ENCODE data around the gene UNC79. TPM values are rescaled to one million over a fixed set of nuclear protein-coding genes. Genes with fewer than 3 reads are reported as not detected.

UNC79 gene
- total RNA-seq, 4 donors from 2014 or later, result not detected

DNA sequence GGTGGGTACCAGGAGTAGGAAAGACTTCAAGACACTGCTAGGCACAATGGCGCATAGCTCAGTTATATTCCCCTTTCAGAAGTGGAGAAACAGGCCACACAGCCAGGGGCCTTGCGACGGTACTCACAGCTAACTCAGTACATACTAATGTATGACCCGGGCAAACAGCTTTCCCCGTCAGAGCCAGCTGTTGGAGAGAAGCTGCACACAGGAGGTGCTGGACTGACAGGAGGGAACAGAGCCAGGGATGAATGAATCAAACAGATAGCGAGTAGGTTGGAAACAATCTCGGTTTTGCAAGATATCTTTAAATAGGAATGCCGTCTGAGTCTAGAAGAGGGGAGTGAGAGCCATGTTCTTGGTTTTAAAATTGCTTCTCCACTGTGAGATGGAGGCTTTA is 312.0 kb downstream of the UNC79 start:
- no peak for DNase-seq
- H3K9me3 ChIP-seq, result no peaks in the 10 kb centered on the region
- TF ChIP-seq POLR2A (IDR thresholded peaks at IDR 0.05), result no peak
- TF ChIP-seq, protein P1, sequence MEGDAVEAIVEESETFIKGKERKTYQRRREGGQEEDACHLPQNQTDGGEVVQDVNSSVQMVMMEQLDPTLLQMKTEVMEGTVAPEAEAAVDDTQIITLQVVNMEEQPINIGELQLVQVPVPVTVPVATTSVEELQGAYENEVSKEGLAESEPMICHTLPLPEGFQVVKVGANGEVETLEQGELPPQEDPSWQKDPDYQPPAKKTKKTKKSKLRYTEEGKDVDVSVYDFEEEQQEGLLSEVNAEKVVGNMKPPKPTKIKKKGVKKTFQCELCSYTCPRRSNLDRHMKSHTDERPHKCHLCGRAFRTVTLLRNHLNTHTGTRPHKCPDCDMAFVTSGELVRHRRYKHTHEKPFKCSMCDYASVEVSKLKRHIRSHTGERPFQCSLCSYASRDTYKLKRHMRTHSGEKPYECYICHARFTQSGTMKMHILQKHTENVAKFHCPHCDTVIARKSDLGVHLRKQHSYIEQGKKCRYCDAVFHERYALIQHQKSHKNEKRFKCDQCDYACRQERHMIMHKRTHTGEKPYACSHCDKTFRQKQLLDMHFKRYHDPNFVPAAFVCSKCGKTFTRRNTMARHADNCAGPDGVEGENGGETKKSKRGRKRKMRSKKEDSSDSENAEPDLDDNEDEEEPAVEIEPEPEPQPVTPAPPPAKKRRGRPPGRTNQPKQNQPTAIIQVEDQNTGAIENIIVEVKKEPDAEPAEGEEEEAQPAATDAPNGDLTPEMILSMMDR (IDR thresholded peaks at IDR 0.05), result no peak
- peak overlapping the region in 1 of 4 donors; percentile 49 for H3K27ac ChIP-seq
- H3K4me1 ChIP-seq, result no peaks in the 10 kb centered on the region
- H3K36me3 ChIP-seq, result no peaks in the 10 kb centered on the region
- no peaks in the 10 kb centered on the region for H3K27me3 ChIP-seq
- H3K4me3 ChIP-seq, result no peak overlapping the region

DNA sequence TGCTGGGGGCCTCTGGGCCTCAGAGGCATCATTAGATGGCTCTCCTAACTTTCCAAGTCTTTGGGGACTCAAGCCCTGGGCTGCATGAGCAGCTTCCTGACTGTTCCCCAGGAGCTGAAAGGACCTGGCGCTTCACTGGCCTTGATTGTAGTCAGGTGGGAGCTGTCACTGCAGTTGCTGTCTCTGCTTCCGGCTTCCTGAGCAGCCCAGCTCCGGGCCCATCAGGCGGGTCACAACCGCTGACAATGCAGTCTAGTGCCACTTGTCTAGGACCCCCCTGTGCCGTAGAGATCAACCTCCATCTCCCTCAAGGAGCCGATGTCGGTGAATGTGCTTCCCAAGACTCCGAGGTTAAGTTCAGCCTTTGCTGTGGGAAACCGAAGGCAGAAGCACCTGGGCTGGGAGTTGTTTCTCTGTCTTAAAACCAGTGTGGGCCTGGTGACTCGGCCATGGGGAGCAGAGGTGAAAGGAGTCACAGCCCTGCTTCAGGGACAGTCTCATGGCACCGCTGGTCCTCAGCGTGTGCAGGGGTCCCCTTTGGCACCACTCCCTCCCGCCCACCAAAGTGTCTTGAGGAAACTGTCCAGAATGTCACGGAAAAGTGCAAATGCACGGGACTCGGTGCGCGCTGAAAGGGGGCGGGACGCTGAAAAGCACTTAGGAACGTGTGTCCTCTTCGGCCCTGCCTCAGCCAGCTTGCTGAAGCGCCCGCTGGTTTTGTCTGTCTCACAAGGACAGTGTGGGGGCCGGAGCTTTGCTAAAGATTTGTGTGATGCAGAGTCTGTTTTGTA is 312.7 kb downstream of the UNC79 start:
- TF ChIP-seq, protein P1 (IDR thresholded peaks at IDR 0.05), result no peak
- H3K9me3 ChIP-seq, result no peaks in the 10 kb centered on the region
- H3K27ac ChIP-seq, result peak overlapping the region in 1 of 4 donors; percentile 49
- no peaks in the 10 kb centered on the region for H3K27me3 ChIP-seq
- no peak overlapping the region for H3K4me3 ChIP-seq
- H3K4me1 ChIP-seq, result no peaks in the 10 kb centered on the region
- peak in 1 of 3 donors; percentile 35 for DNase-seq
- no peaks in the 10 kb centered on the region for H3K36me3 ChIP-seq

DNA sequence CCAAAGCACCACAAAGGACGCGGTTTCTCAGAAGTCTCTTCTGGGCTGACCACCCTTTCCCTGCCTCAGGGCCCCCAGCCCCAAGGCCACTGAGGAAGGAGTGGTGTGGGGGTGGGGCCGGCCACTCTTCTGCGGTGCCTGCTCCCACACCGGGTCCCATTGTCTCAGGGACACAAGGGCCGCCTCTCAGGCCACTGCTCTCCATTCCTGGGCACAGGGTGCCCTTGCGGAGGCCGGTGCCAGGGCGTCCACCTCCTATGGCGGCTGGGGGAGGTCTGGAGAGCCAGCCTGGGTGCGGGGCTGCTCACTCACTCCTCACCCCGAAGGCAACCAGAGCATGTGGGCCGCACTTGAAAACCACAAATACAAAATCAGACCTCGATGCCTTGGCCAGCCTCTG is 313.4 kb downstream of the UNC79 start:
- no peak overlapping the region for H3K27ac ChIP-seq
- H3K4me3 ChIP-seq, result no peak overlapping the region

DNA sequence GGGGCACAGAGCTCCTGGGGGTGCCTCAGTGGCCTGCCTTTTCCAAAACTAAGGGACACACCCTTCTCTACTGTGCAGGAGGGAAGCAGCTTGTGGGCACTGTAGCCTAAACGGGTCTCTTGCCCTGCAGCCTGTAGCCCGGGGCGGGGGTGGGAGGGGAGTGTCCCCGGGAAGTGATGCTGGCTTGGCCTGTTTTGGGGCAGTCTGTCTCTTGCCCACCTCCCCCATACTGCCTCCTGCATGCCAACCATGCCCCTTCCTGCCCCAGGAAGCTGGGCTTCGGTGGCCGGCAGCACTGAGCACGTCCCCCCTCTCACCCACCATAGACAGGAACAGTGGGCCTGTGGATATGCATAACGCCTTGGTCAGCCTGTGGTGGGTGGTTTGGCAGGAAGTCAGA is 314.1 kb downstream of the UNC79 start:
- H3K4me1 ChIP-seq, result no peaks in the 10 kb centered on the region
- H3K27me3 ChIP-seq, result no peaks in the 10 kb centered on the region
- TF ChIP-seq, protein P1 (IDR thresholded peaks at IDR 0.05), result no peak
- TF ChIP-seq POLR2A (IDR thresholded peaks at IDR 0.05), result no peak
- no peaks in the 10 kb centered on the region for H3K9me3 ChIP-seq
- no peak overlapping the region for H3K27ac ChIP-seq
- H3K4me3 ChIP-seq, result no peak overlapping the region
- H3K36me3 ChIP-seq, result no peaks in the 10 kb centered on the region
- no peak for DNase-seq

More for the DNA sequence above, 313.4 kb downstream of the UNC79 start:
- no peaks in the 10 kb centered on the region for H3K36me3 ChIP-seq
- H3K9me3 ChIP-seq, result no peaks in the 10 kb centered on the region
- TF ChIP-seq, protein P1 (IDR thresholded peaks at IDR 0.05), result no peak
- no peak for TF ChIP-seq POLR2A (IDR thresholded peaks at IDR 0.05)
- no peaks in the 10 kb centered on the region for H3K4me1 ChIP-seq
- DNase-seq, result no peak
- H3K27me3 ChIP-seq, result no peaks in the 10 kb centered on the region

DNA sequence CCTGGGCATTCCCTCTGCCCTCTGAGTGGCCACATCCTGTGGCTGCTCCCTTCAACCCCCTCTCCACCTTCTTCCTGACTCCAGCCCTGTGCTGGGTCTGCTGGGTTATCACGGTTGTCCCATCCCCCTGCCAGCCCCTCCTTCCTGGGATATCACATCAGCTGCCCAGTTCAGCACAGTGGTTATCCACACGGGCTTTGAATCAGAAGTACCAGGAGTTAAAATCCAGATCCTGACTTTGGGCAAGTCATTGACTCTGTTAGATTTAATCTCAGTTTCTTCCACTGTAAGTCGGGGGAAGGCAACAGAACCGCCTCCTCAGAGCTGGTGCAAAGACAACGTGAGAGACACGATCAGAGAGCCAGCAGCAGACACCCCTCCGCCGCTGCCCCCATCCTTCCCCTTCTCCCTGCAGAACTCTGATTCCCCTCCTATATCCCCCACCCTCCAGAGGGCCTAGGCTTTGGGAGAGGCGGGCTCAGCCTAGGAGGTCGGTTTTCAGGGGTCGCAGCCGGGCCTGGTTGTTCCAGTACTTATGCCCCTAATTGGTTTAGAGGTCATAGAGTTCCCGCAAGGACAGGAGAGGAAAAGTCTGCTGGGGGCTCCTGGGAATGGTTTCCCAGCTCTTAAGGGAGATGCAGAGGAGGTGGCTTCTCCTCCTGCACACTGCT is 315.0 kb downstream of the UNC79 start:
- H3K27me3 ChIP-seq, result no peaks in the 10 kb centered on the region
- DNase-seq, result no peak
- H3K27ac ChIP-seq, result no peak overlapping the region
- H3K9me3 ChIP-seq, result no peaks in the 10 kb centered on the region
- H3K4me1 ChIP-seq, result no peaks in the 10 kb centered on the region
- H3K36me3 ChIP-seq, result no peaks in the 10 kb centered on the region
- no peak overlapping the region for H3K4me3 ChIP-seq
- TF ChIP-seq POLR2A (IDR thresholded peaks at IDR 0.05), result no peak
- TF ChIP-seq, protein P1 (IDR thresholded peaks at IDR 0.05), result no peak

Data from Peyer's patch (tissue), 4 donors.